T-helper 9 cell (primary cell): ENCODE results near the gene ARPC4.

Source experiments
- DNase-seq: peaks from one replicate; pipeline ENCODE4 v3.0.0-alpha.2; 2020

ARPC4 gene

DNA sequence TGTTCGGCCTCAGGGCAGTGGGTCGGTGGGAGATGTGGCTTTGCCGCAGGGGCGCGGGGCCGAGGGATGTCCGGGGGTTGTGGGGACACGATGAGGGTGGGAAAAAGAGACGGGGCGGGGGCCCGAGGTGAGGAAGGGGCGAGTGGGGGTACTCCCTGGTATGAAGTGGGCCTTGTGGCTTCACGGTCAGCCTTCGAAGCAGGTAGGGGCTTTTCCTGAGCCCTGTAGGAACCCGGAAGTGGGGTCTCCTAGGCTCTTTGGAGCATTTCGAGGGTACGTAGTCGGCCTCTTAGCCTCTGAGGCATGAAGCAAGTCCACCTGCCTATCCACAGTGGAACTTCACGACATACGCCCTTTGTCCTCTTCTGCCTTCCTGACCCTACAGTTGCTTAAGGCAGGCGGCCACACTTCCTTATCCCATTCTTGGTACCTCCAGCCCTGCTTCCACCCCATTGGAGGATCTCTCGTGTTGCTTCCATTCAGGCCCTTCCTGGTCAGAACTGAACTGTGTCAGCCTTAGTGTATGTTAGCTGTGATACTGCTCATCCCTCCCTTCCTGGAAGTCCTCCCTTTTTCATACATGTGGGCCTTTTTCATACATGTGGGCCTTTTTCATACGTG, 389 bp downstream of the ARPC4 start:
- DNase-seq, result no peak

- DNase-seq, result no peak
These were observed 1.5 kb downstream of the ARPC4 start for GRCh38 chr3:9794400-9794799.

- DNase-seq, result no peak
These were observed 2.3 kb downstream of the ARPC4 start for GRCh38 chr3:9795207-9795606.

DNA sequence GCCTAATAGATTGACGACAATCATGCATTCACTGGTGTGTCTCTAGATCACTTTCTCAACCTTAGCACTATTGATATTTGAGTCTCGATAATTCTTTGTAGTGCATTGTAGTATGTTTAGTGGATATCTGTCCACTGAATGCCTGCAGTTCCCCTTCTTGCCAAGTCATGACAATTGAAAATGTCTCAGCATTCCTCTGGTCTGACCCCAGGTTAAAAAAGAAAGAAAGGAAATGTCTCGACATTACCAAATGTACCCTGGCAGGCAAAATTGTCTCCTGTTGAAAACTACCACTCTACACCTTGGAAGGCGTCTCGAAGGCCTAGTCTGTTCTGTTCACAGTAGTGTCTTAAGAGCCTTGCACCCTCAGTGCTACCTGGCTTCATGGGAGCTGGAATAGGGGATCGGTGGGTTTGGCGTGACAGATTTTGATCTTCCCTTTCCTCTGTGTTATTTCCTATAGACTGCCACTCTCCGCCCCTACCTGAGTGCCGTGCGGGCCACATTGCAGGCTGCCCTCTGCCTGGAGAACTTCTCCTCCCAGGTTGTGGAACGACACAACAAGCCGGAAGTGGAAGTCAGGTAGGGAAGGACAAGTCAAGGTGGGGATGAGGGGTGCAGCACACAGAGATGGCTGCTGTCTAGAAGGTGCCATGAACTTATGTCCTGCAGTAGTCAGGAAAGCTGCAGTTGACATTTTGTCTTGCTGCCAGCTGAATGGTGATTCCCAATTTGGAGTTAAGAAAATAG, 4.5 kb downstream of the ARPC4 start:
- DNase-seq, result no peak

DNA sequence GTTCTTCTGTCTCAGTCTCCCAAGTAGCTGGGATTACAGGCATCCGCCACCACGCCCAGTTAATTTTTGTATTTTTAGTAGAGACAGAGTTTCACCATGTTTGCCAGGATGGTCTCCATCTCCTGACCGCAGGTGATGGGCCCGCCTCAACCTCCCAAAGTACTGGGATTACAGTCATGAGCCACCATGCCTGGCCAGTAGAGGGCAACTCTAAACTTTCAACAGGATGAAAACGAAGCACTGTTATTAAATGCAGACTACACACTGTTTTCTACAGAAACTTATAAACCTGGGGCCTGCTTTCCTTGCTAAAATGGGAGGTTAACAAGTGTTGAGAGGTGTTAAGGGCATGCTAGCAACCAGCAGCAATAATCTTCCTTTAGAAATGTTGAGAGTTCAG, 7.6 kb downstream of the ARPC4 start:
- no peak for DNase-seq

GRCh38 chr3:9803494-9803893, 10.6 kb downstream of the ARPC4 start:
- DNase-seq, result no peak

DNA sequence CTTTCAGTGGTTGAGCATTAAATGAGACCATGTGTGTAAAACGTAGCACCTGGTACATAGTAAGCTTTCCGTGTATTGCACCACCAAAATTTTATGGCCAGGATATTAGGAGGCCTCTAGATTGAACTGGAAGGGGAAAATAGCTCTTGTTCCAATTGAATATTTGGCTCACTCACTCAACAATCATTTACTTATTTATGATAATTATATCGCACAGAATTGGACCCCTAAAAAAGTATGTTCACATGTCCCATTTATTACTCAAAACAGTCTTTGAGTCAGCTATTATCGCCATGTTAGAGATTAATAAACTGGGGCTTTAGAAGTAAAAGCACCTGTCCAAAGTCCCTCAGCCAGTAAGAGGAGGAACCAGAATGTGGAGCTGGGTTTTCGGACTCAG, 12.1 kb downstream of the ARPC4 start:
- no peak for DNase-seq

GRCh38 chr3:9806137-9806536, 13.3 kb downstream of the ARPC4 start:
- no peak for DNase-seq

DNA sequence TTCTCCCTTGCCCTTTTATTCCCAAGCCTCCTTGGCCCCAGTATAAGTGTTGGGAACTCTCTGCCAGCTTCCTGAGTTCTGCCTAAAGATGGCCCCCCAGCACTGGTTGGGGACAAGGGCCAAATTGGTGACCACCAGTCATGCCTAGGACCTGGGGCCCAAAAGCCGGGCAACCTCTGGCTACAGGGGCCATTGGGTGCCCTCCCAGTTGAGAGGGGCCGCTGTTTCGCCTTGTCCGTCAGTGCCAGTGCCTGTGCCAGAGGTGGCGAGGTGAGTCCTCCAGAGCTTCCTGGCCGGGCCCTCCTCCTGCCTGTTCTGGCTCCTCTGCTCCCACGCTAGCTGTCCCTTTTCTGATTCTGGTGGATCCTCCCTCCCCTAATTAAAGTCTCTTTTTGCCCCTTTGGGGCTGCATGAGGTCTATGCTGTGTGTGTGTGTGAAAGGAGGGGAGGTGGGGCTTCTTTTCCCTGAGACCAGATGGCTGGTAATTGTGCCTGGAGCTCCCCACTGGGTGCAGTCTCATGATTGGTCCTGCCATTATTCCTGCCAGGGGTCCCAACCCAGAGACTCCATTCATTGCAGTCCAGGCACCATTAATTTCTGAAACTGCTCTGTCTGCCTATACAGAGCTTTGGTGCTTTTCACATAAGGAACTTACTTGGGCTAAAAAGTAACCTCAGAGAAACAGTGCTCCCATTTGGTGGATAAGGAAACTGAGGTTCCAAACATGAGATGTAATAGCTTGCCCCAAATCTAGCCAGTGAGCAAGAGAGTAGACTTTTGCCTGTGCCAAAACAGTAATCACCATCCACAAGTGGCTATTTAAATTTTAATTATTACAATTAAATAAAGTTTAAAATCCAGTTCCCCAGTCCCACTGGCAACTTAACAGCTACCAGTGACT, 14.1 kb downstream of the ARPC4 start:
- DNase-seq, result no peak

DNA sequence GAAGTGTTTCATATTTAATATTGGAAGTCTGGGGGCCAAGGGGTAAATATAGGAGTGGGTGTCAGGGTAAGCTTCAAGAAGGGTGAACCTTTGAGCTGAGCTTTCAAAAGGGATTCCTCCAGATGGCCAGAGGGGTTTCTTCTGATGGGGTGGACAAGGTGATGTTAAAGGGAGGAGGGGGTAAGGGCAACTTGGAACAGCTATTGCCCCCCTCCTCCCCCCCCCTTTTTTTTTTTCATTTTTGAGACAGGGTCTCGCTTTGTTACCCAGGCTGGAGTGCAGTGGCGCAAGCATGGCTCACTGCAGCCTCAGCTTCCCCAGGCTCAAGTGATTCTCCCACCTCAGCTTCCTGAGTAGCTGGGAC, 15.1 kb downstream of the ARPC4 start:
- no peak for DNase-seq

DNA sequence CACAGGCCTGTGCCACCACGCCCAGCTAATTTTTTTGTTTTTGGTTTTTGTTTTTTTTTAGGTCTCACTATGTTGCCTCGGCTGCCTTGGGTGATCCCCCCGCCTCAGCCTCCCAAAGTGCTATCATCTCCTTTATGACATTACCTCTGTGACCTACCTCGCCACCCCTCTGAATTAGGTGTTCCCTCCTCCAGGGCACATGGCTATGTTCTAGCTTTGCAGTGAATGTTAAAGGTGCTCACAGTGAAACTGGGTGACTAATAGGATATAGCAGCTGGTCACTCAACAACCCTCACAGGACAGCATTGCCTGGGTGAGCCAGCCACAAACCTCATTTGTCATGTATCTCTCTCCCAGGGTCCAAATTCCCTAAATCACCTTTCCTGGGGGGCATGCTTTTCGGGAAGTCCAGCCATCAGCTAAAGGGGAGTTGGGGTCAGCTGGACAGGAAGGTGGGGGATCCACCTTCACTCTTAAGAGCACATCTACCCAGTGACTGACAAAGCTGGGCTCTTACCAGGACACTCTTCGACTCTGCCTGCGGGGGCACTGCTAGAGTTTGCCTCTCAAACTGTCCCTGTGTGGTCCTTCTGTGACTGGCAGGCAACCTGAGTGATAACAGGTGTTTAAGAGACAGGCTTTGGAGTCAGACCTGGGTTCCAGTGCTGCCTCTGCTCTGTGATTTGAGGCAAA, 15.6 kb downstream of the ARPC4 start:
- DNase-seq, result peak; percentile 20

DNA sequence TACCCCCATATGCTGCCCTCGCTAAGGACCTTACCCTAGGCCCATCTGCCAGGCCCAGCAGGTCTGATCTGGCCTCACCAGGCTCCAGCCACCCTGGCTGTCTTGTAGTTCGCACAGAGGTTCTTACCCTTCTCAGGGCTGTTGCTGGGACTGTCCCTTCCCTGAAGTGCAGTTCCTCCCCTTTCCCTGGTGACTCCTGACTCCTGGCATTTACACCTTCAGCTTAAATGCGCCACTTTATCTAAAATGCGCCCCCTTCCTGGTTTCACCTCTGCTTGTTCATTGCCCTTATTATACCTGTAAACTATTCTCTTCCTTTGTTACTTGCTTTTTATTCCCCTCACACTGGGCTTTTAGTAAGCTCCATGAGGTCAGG, 16.3 kb downstream of the ARPC4 start:
- DNase-seq, result no peak

- peak; percentile 34 for DNase-seq
These were observed 16.9 kb downstream of the ARPC4 start, which contains the start of gene TTLL3 for GRCh38 chr3:9809615-9810432. Gene TTLL3 (plus strand): TSS chr3:9810262. CDS start chr3:9810662, 400 bp downstream.

DNA sequence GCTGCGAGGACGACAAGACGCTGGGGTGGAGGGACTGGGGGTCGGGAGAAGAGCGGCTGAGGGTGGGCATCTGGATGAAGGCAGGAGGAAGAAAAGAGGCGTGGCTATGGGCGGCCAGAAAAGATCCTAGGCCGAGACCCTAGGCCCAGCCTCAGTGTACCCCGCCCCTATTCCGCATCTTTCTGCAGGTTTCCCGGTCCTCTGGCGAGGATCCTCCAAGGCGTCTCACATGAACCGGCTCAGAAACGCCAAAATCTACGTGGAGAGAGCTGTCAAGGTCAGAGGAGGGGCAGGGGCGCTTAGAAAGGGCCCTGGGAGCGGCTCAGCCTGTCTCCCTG, 17.5 kb downstream of the ARPC4 start:
- DNase-seq, result no peak

GRCh38 chr3:9810846-9811245, 18.0 kb downstream of the ARPC4 start:
- DNase-seq, result no peak

DNA sequence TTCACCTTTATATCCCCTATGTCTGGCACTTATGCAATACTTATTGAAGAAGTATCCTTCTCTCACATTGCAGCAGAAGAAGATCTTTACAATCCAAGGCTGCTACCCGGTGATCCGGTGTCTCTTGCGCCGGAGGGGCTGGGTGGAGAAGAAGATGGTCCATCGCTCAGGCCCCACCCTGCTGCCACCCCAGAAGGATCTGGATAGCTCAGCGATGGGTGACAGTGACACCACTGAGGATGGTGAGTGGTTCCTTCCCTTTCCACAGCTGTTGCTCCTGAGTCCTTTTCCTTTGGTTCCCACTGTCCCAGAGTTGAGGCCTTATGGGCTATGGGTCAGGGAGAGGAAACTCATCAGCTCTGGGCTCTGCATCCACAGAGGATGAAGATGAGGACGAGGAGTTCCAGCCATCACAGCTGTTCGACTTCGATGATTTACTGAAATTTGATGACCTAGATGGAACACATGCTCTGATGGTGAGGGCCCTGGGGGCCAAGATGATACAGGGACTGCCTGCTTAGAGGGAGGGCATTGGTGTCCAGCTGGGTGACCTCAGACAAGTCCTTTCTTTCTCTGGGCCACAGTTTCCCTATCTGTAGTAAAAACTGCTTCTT, 20.1 kb downstream of the ARPC4 start:
- no peak for DNase-seq

DNA sequence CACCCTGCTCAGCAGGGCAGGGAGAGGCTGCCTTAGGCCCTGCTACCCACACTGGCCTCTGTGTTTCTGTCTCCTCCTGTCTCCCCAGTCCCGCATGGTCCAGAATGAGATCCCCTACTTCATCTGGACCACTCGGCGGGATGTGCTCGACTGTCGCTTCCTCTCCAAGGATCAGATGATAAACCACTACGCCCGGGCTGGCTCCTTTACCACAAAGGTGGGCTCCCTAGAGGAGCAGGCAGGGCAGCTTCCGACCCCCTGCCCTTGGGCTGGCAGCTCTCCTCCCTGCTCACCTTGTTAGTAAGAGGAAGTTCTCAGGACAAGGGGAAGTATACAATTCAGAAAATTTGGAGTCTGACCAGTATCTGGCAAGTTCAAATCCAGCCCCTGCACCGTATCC, 23.1 kb downstream of the ARPC4 start:
- no peak for DNase-seq

GRCh38 chr3:9817436-9817835, 24.6 kb downstream of the ARPC4 start:
- DNase-seq, result no peak

GRCh38 chr3:9818666-9819335, 25.9 kb downstream of the ARPC4 start:
- DNase-seq, result no peak

DNA sequence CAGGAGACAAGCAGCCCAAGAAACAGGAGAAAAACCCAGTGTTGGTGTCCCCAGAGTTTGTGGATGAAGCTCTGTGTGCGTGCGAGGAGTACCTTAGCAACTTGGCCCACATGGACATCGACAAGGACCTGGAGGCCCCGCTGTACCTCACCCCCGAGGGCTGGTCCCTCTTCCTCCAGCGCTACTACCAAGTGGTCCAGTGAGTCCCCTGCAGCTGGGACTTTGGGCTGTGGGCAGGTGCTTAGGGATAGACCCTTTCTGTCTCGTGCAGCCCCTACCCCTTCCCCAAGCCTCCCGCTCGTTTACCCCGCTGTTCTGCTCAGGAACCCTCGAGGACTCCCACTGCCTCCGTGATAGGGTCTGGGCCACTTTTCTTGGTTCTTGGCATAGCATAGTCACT, 27.7 kb downstream of the ARPC4 start:
- DNase-seq, result no peak

DNA sequence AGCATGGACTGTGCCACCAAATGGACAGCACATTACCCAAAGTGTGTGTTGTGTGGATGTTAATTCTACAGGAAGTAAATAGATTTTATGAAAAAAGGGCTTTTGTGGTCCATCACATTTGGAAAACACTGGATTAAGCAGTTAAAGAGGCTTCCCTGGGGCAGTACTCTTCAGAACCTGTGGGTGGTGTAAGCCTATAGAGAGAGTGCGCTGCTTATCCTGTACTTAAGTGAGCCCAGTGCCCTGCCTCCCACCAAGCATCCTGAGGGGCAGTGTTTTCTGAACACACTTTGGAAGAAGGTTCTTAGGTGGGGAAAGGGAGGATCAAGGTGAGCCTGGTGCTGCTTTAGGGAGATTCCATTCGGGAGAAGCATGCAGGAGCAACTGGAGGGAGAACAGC, 28.1 kb downstream of the ARPC4 start:
- no peak for DNase-seq
